HG03571 (cell line): ENCODE data around the gene MED31.
"Not testable (repeated sequence)": the region's sequence is repeated elsewhere in the genome, so short reads cannot be mapped to it uniquely, and the experiment has no call there.

Experiments used
- ATAC-seq: cut with Tn5 transposase; IDR thresholded peaks from one replicate; pipeline ENCODE4 v1.9.1; 2021; ENCODE audit not compliant: unreplicated experiment

The MED31 gene

DNA sequence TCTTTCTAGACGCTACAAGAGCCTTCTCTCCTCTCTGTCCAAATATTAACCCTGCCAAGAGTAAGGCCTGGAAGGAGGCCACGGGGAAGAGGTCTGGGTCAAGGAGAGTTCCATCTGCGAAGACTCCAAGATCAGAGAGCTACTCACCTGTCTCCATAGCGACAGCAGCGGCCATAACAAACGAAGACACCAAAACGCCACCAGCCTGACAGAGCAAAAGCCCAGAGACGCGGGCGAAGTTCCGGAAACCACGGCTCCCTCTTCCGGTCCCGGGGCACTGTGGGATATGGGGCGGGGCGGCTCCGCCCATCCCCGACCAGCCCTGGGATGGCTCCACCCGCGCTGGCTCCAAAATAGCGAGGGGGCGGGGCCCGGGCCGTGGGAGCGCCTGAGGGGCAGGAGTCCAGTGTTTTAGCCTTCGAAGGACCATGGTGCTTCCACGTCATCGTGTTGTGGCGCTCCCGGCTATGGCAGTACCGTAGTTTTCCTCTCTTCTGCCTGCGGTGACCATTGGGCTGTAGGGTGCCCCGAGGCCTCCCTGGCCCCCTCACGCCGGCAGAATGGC lies at the start of gene MED31, which contains the start of gene C17orf100:
Gene MED31, minus strand, starts transcription at position 252 of the 565 bp plus-strand sequence. Its CDS starts 77 bp downstream, at position 175.
Gene C17orf100, plus strand, starts transcription at position 409 of the 565 bp plus-strand sequence. Its CDS starts 152 bp downstream, at position 561.
- ATAC-seq, result peak; percentile 82

- ATAC-seq, result no peak
Observed at GRCh38 chr17:6700948-6701307, 49.5 kb upstream of the MED31 start.

GRCh38 chr17:6699997-6700947 lies 48.9 kb upstream of the MED31 start:
- no peak for ATAC-seq

GRCh38 chr17:6698004-6698403 lies 46.6 kb upstream of the MED31 start:
- no peak for ATAC-seq

DNA sequence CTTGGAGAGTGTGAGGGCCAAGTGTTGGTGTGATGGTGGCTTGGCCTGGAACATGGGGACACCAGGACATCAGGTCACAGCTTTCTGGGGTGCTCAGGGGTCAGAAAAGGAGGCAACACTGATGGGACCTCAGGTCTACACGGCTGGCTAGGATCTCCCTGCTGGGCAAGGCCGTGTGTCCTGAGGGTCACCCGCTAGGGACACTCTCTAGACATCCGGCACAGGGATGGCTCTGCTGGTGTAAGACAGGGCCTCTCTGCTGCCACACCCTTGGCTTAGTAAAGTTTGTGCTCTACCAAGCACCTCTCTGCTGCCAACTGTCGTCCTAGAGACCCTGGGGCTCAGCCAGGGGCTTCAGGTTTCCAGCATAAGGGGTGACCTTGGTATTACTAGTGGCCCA lies 45.5 kb upstream of the MED31 start:
- ATAC-seq, result no peak

DNA sequence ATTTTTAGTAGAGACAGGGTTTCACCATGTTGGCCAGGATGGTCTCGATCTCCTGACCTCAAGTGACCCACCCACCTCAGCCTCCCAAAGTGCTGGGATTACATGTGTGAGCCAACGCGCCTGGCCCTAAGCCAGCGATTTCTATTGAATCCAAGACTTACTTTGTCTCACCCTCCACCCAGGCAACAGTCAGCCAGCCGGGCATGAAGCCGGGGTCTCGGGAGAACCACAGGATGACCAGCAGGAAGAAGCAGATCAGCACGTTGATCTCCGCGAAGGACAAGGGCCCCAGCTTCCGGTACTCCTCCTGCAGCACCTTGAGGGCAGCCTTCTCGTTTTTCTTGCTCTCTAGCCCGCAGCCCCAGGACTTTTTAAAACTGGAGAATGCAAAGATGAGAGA lies 44.2 kb upstream of the MED31 start:
- no peak for ATAC-seq

- ATAC-seq, result no peak
Observed at GRCh38 chr17:6695051-6695450, 43.6 kb upstream of the MED31 start.

GRCh38 chr17:6691958-6692357 lies 40.6 kb upstream of the MED31 start:
- not testable (repeated sequence) for ATAC-seq

DNA sequence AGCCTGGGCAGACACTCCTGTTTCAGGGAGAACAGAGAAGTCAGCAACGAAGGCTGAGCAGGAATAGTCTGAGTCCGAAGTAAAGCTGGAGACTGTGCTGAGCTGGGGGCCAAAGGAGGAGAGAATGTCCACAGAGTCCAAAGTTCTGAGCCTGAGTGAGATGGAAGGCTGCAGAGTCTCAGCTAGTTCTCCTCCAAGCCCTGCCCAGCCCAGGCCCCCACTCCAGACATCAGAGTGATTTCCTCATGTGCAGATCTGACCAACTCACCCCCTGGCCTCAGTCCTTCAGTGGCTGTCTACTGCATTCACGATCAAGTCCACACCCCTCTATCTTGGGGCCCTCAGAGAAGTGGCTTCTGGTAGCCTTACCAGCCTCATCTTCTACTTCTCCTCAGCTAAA lies 40.1 kb upstream of the MED31 start:
- ATAC-seq, result no peak

- ATAC-seq, result no peak
Observed at GRCh38 chr17:6690641-6691040, 39.2 kb upstream of the MED31 start.

DNA sequence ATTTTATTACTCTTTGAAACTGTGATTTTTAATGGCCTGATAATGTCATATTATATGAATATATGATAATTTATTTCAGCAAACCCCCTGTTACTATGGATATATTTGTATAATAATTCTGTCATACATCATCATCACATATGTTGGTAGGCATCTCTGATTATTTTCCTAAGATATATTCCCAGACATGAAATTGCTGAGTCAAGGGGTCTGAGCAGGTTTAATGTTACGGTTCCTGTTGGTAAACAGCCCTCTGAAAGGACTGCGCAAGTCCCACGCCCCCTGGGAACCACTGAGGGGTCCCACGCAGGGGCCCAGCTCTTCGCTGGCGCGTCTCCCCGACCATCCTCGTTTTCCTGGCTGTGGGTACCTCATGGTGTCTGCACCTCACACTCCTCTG lies 37.5 kb upstream of the MED31 start:
- ATAC-seq, result no peak

DNA sequence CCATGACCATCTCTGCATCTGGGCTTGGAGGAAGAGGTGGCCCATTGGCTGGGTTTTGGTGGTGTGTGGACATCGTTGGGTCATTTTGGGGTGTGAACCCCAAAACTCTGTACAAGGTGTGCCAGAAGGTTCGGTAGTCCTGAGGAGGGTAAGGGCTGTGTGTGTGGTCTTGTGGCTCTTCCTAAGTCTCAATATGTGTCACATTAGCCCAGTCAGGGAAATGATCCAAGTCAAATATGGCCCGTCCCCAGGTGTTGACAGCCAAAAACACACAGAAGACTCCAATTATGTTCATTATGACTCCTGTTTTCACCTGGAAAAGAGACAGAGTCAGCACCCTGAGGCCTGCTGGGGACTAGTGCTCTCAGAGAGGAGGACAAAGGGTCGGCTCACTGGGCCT lies 34.6 kb upstream of the MED31 start:
- no peak for ATAC-seq

DNA sequence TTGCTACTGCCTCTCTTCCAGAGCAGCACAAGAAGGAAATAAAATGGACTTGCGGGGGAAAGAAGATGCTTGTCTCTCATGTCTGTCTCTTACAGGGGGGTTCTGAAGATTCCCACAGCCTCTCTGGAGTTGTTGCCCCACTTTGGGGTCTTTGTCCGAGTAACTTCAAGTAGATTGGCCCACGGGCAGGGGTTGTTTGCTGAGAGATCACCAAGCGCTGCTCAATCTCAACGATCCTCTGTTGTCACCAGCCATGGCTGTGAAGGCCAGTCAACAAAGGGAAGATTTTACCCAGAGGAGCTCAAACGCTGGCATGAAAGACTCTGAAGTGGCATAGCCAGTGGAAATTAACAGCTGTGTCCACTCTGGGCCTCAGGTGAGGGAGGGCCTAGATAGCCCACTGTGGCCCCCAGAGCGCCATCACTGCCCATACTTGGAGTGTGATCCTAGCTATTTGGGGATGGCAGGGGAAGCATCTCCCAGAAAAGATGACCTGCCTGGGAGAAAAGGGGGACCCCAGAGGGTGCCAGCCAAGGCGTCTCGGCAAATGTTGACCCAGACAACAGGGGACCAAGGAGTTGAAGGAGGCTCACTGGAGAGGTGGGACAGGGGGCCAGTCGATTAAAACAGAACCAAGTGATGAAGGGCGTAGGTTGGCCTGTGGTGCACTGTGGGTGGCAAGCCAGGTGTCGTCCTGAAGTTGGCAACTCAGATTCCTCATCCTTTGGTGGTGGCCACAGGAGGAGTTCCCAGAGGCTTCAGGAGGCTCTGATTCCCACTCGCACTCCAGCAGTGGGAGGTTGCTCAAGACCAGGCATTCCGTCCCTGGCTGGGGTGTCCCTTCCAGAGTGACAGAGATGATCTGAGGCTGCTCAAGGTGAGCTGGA lies 33.7 kb upstream of the MED31 start:
- no peak for ATAC-seq

DNA sequence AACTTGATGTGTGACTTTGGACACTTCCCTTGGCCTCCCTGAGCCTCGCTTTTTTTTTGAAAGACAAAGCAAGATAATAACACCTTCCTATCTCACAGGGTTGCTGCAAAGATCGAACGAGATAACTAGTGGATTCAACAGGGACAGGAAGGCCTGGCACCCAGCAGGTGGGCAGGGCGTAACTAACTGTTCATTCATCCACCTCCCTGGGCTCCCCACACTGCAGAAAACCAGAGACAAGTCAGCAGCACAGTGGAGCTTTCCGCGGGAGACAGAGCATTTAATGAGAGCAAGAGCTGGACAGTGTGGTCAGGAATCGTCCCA lies 33.0 kb upstream of the MED31 start:
- no peak for ATAC-seq

GRCh38 chr17:6683730-6684459 lies 32.5 kb upstream of the MED31 start:
- ATAC-seq, result no peak

- ATAC-seq, result no peak
Observed at GRCh38 chr17:6683081-6683684, 31.8 kb upstream of the MED31 start.

DNA sequence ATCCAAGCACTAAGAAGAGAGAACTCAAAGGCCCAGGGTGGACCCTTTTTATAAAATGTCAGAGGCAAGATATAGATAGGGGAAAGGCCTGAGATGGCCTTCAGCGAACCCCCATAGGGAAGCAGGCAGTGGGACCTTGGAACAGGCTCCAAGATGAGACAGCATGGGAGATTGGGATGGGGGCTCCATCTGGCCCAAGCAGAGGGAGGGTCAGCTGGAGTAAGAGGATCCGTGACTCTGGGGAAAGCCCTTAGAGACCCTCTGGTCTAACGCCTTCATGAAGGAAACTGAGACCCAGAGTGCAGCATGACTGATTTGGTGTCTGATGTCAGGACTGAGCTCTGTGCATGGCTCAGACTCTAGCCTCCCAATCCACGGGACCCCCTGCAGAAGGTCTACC lies 30.9 kb upstream of the MED31 start:
- ATAC-seq, result no peak

DNA sequence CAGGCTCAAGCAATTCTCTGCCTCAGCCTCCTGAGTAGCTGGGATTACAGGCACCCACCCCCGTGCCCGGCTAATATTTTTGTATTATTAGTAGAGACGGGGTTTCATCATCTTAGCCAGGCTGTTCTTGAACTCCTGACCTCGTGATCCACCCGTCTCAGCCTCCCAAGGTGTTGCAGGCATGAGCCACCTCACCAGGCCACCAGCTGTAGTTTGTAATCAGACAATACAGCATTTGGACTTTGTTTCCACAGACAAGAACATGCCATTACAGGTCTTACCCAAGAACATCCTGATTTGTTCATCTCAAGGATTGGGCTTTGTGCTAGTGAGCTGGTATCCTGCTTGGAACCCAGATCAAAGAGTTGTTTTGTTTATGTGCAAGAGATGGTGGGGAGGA lies 30.3 kb upstream of the MED31 start:
- ATAC-seq, result no peak

GRCh38 chr17:6681176-6681575 lies 29.8 kb upstream of the MED31 start:
- ATAC-seq, result no peak

DNA sequence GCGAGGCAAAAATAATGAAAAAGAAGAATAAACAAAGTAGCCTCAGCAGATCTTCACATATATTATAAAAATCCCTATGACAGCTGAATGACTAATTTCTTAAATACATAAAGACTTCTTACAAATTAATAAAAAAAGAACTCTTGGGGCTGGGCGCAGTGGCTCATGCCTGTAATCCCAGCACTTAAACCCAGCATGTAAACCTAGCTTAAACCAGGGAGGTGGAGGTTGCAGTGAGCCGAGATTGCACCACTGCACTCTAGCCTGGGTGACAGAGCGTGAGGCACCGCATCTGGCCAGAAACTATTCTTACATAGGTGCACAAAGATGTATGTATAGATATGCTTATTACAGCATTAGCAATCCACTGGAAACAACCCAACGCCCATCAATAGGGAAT lies 27.8 kb upstream of the MED31 start:
- ATAC-seq, result no peak
